ENCODE results near the gene RASAL3.

Gene RASAL3

GRCh38 chr19:15448778-15449619 is 15.3 kb downstream of the RASAL3 start:
- no peak for DNase-seq

- DNase-seq, result no peak
Observed at GRCh38 chr19:15448044-15448777, 16.1 kb downstream of the RASAL3 start.

GRCh38 chr19:15447057-15447456 is 17.3 kb downstream of the RASAL3 start:
- no peak for DNase-seq

GRCh38 chr19:15445807-15446376 is 18.5 kb downstream of the RASAL3 start:
- no peak for DNase-seq

GRCh38 chr19:15445227-15445605 is 19.1 kb downstream of the RASAL3 start:
- no peak for DNase-seq

GRCh38 chr19:15444505-15445226 is 19.7 kb downstream of the RASAL3 start:
- DNase-seq, result no peak

- no peak for DNase-seq
Observed at GRCh38 chr19:15443838-15444237, 20.5 kb downstream of the RASAL3 start.

- DNase-seq, result no peak
Observed at GRCh38 chr19:15443325-15443724, 21.0 kb downstream of the RASAL3 start.

GRCh38 chr19:15442142-15442920 is 22.0 kb downstream of the RASAL3 start:
- no peak for DNase-seq

- no peak for DNase-seq
Observed at GRCh38 chr19:15441317-15441716, 23.0 kb downstream of the RASAL3 start.

- DNase-seq, result no peak
Observed at GRCh38 chr19:15439821-15440641, 24.3 kb downstream of the RASAL3 start.

- no peak for DNase-seq
Observed at GRCh38 chr19:15439078-15439799, 25.1 kb downstream of the RASAL3 start.

GRCh38 chr19:15438577-15438976 is 25.8 kb downstream of the RASAL3 start:
- DNase-seq, result no peak

GRCh38 chr19:15438124-15438496 is 26.2 kb downstream of the RASAL3 start:
- no peak for DNase-seq

- no peak for DNase-seq
Observed at GRCh38 chr19:15437355-15438123, 26.8 kb downstream of the RASAL3 start.

- DNase-seq, result no peak
Observed at GRCh38 chr19:15436826-15437110, 27.6 kb downstream of the RASAL3 start.

GRCh38 chr19:15436012-15436825 is 28.1 kb downstream of the RASAL3 start:
- DNase-seq, result no peak

GRCh38 chr19:15433519-15434069 is 30.8 kb downstream of the RASAL3 start:
- no peak for DNase-seq

Measured in CD4-positive, alpha-beta T cell treated with Interleukin-4 for 1 hour (primary cell).